ENCODE measurements around the gene COL23A1. TPM values are rescaled to one million over a fixed set of nuclear protein-coding genes. Genes with fewer than 3 reads are reported as not detected.

The COL23A1 gene
- total RNA-seq, 1 donor from 2014 or later = not detected

Other genes with a start within 250 kb of the COL23A1 start
- 21.9 and 23.6 TPM in 2 replicates for gene CLK4, start 36.7 kb upstream of the COL23A1 start, total RNA-seq
- 8.1 and 8.4 TPM in 2 replicates for gene ZNF354A, start 140.3 kb upstream of the COL23A1 start, total RNA-seq